B cell (primary cell): Measurements from ENCODE around the gene CTRB1. TPM values are rescaled to one million over a fixed set of nuclear protein-coding genes. Genes with fewer than 3 reads are reported as not detected.

ENCODE experiments used
- ATAC-seq: fragments of 200-7000 bp; cut with Tn5 transposase; one replicate; pipeline ENCODE4 v1.10.0; 2021; ENCODE audit warnings: low read depth, mild to moderate bottlenecking, moderate number of reproducible peaks, moderate library complexity
- CTCF ChIA-PET: fragments of 350-600 bp; sonication (Branson Sonifier 250); formaldehyde crosslinking; loops from one replicate; lab custom pipeline; 2021; ENCODE audit warnings: antibody characterized with exemption, inconsistent platforms; lab: Charles Lee
- POLR2A ChIA-PET: fragments of 350-600 bp; sonication (Branson Sonifier 250); formaldehyde crosslinking; loops from one replicate; lab custom pipeline; 2021; ENCODE audit warnings: antibody characterized with exemption; lab: Charles Lee
- DNase-seq: peaks from one replicate; pipeline ENCODE4 v3.0.0; 2013
- H2AFZ ChIP-seq: 2 replicates; pipeline ENCODE4 v1.6.1; 2012; ENCODE audit warnings: mild to moderate bottlenecking, low read depth, low read length; ENCODE audit not compliant: insufficient read depth, poor library complexity, severe bottlenecking
- H3K27ac ChIP-seq, 2 donors: 1 replicate in 1 of 2; 2 replicates in 1 of 2; pipeline ENCODE4 v1.5.1; 2012 to 2013; ENCODE audit warnings: low read length in 2 of 2, mild to moderate bottlenecking in 2 of 2, moderate library complexity in 1 of 2
- H3K27me3 ChIP-seq, 4 experiments: fragments of 200-600 bp in 1 of 4; sonication (generic) in 1 of 4; replicated peaks in 1 of 4; 1 replicate in 2 of 4; 2 replicates in 2 of 4; pipeline versions ENCODE4 v1.6.1 to v1.7.0; 2013 to 2016; ENCODE audit warnings: low read length in 3 of 4, mild to moderate bottlenecking in 2 of 4, mixed read lengths in 1 of 4, moderate library complexity in 1 of 4; ENCODE audit not compliant: insufficient read depth in 4 of 4, control insufficient read depth in 3 of 4; ENCODE audit errors: control extremely low read depth in 1 of 4
- H3K36me3 ChIP-seq, 2 experiments: replicated peaks in 1 of 2; 1 replicate in 1 of 2; 2 replicates in 1 of 2; pipeline versions ENCODE4 v1.6.1 to v1.7.1; 2013; ENCODE audit warnings: low read length in 1 of 2; ENCODE audit not compliant: insufficient read depth in 2 of 2, control insufficient read depth in 1 of 2; ENCODE audit errors: control extremely low read depth in 1 of 2, extremely low read depth in 1 of 2
- H3K4me1 ChIP-seq, 2 donors: fragments of 200-600 bp in 1 of 2; sonication (generic) in 1 of 2; 1 replicate in 1 of 2; 2 replicates in 1 of 2; pipeline versions ENCODE4 v1.5.1 to v1.6.1; 2013 to 2017; ENCODE audit warnings: low read length in 2 of 2; ENCODE audit not compliant: control insufficient read depth in 2 of 2, insufficient read depth in 2 of 2
- H3K4me2 ChIP-seq: replicated peaks from 2 replicates; pipeline ENCODE3; 2012; ENCODE audit warnings: mild to moderate bottlenecking, low read depth, low read length; ENCODE audit not compliant: poor library complexity, severe bottlenecking
- H3K4me3 ChIP-seq, 5 experiments: fragments of 200-600 bp in 1 of 5; sonication (generic) in 1 of 5; 1 replicate in 3 of 5; 2 replicates in 2 of 5; pipeline versions ENCODE4 v1.5.1 to v1.7.0; 2011 to 2016; ENCODE audit warnings: low read length in 4 of 5, mild to moderate bottlenecking in 4 of 5, low read depth in 2 of 5, control low read depth in 1 of 5, moderate library complexity in 1 of 5; ENCODE audit not compliant: insufficient read depth in 1 of 5; ENCODE audit errors: control extremely low read depth in 1 of 5, extremely low read depth in 1 of 5
- H3K79me2 ChIP-seq: fragments of 200-600 bp; sonication (generic); one replicate; pipeline ENCODE4 v1.6.0; 2016; ENCODE audit warnings: low read length; ENCODE audit not compliant: control insufficient read depth, insufficient read depth
- H3K9ac ChIP-seq: fragments of 200-600 bp; sonication (generic); 2 replicates; pipeline ENCODE4 v1.6.1; 2017; ENCODE audit warnings: mild to moderate bottlenecking, low read length, moderate library complexity
- H3K9me3 ChIP-seq, 3 donors: one replicate each; pipeline versions ENCODE4 v1.6.1 to v1.7.1; 2013; ENCODE audit warnings: low read length in 2 of 3; ENCODE audit not compliant: control insufficient read depth in 2 of 3, insufficient read depth in 1 of 3; ENCODE audit errors: control extremely low read depth in 1 of 3
- H4K20me1 ChIP-seq: 2 replicates; pipeline ENCODE4 v1.6.0; 2012; ENCODE audit warnings: mild to moderate bottlenecking, low read length; ENCODE audit not compliant: insufficient read depth, control insufficient read depth, poor library complexity, severe bottlenecking
- H3K27ac Mint-ChIP-seq: one replicate; pipeline ENCODE4 v1.8.0; 2021; ENCODE audit warnings: mixed read lengths
- H3K27me3 Mint-ChIP-seq: one replicate; pipeline ENCODE4 v1.8.0; 2021; ENCODE audit warnings: mixed read lengths
- H3K4me1 Mint-ChIP-seq: one replicate; pipeline ENCODE4 v1.8.0; 2021; ENCODE audit warnings: mixed read lengths
- H3K4me3 Mint-ChIP-seq: one replicate; pipeline ENCODE4 v1.8.0; 2021; ENCODE audit warnings: mixed read lengths
- H3K9me3 Mint-ChIP-seq: one replicate; pipeline ENCODE4 v1.8.0; 2022; ENCODE audit warnings: mixed read lengths; ENCODE audit not compliant: insufficient read depth
- CTCF ChIP-seq: fragments of 200-600 bp; IDR thresholded peaks from one replicate; pipeline ENCODE4 v1.8.0; 2022; ENCODE audit warnings: antibody characterized with exemption, mild to moderate bottlenecking
- EZH2 ChIP-seq: IDR thresholded peaks from 2 replicates; pipeline ENCODE4 v1.6.1; 2012; ENCODE audit warnings: borderline replicate concordance, low read depth, mild to moderate bottlenecking, moderate library complexity, low read length; ENCODE audit not compliant: insufficient read depth, poor library complexity, severe bottlenecking
- WGBS: methylation state at CpG from one replicate; pipeline ENCODE4 v1.1.5; 2013; ENCODE audit warnings: missing lambda C conversion rate; ENCODE audit not compliant: insufficient coverage; 5-methylcytosine and 5-hydroxymethylcytosine counted together
- intact Hi-C: fragments of 100-400 bp; cut with micrococcal nuclease; formaldehyde crosslinking; loops from one replicate; pipeline ENCODE4 v1.10.0; 2022
- polyA plus RNA-seq: library from polyadenylated mRNA; depleted of rRNA; stranded (reverse); fragments of >200 nt; gene quantifications from 2 replicates; pipeline ENCODE4 v1.2.3, GENCODE V29; 2012
- total RNA-seq, 2 donors: library from RNA; stranded (reverse); fragments of 120-200 nt in 1 of 2; gene quantifications; 1 replicate in 1 of 2; 2 replicates in 1 of 2; pipeline versions ENCODE4 v1.2.3 to v1.2.4, GENCODE V29; 2013 to 2022

CTRB1 gene
- total and polyA plus RNA-seq, 2 donors (not counting 1 experiment from before 2014, with no cell fraction given), result not detected

- Mint-ChIP-seq H3K9me3 (no peaks in the 10 kb centered on the region), H3K27ac (no peak overlapping the region), H3K4me3 (no peak overlapping the region), H3K4me1 (no peaks in the 10 kb centered on the region), H3K27me3 (peaks cover 41% of the 10 kb centered on the region)
- no peaks in the 10 kb centered on the region for H4K20me1 ChIP-seq
- no peaks in the 10 kb centered on the region for H3K79me2 ChIP-seq
- 100% methylated on average over 3 of the region's 4 CpGs for WGBS
- peaks cover 0 to 2% of the 10 kb centered on the region in 2 donors for H3K4me1 ChIP-seq
- TF ChIP-seq CTCF, result no peak
- no peak overlapping the region for H3K4me3 ChIP-seq
- peaks cover 0 to 32% (median 5%) of the 10 kb centered on the region in 4 experiments for H3K27me3 ChIP-seq
- POLR2A ChIA-PET, result interaction anchor here (0.6 kb wide), 1 partner anchor 292 kb away, joined by 3 read pairs; no protein-coding TSS in a partner anchor
- CTCF ChIA-PET, result no interaction called here
- no peak overlapping the region for H3K27ac ChIP-seq
- H3K4me2 ChIP-seq, result no peak overlapping the region
- H3K36me3 ChIP-seq, result no peaks in the 10 kb centered on the region
- no peak for ATAC-seq
- no peak overlapping the region for H3K9ac ChIP-seq
- no peak overlapping the region for H2AFZ ChIP-seq
- no peak for DNase-seq
- intact Hi-C loops, result no loop called here
- H3K9me3 ChIP-seq, result peaks cover 0 to 4% (median 0%) of the 10 kb centered on the region in 3 donors
Observed at GRCh38 chr16:75193265-75193650, 25.5 kb upstream of the CTRB1 start.

DNA sequence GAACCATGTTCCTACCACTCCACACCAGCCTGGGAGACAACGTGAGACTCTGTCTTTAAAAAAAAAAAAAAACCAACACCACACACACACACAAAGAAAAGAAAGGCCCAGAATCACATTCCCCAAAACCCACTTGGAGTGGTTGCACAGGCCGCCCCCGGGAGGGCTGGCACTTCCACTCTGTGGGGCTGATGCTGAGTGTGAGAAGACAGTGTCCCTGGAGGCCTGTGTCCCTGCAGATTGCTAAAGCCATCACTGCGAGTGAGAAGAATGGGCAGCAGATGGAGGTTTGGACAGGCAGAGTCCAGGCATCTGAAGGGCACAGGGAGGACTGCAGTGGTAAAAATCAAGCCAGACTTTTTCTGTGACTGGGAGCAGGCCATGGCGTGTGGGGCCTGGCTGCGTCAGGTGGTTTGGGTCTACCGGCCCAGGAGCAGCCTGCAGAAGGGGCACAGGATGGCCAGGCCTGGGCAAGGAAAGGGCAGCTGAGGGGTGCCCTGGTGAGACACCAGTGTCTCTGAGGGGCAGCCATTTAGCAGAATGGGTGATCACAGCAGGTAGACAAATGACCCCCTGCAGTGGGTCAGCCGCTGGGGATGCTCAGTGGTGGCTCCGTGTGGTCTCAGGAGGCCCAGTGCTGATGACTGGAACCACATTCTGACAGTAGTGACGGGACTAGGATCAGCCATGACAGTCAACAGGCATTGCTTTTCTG, 24.9 kb upstream of the CTRB1 start:
- ATAC-seq (no peak), DNase-seq (no peak)
- Mint-ChIP-seq H3K4me1 (no peaks in the 10 kb centered on the region), H3K4me3 (no peak overlapping the region), H3K27me3 (peaks cover 39% of the 10 kb centered on the region), H3K9me3 (no peaks in the 10 kb centered on the region), H3K27ac (no peak overlapping the region)
- H3K4me3 ChIP-seq, result no peak overlapping the region
- peaks cover 0 to 2% of the 10 kb centered on the region in 2 donors for H3K4me1 ChIP-seq
- intact Hi-C loops, result no loop called here
- no peaks in the 10 kb centered on the region for H3K79me2 ChIP-seq
- no peak overlapping the region for H3K27ac ChIP-seq
- no peak overlapping the region for H3K9ac ChIP-seq
- H4K20me1 ChIP-seq, result no peaks in the 10 kb centered on the region
- no peak for TF ChIP-seq CTCF
- no peak for TF ChIP-seq EZH2
- ChIA-PET CTCF (no interaction called here), POLR2A (interaction anchor here (0.6 kb wide), 1 partner anchor 293 kb away, joined by 3 read pairs; no protein-coding TSS in a partner anchor)
- no peaks in the 10 kb centered on the region for H3K36me3 ChIP-seq
- 94% methylated on average over 9 of the region's 10 CpGs for WGBS
- peaks cover 0 to 36% (median 7%) of the 10 kb centered on the region in 4 experiments for H3K27me3 ChIP-seq
- H3K4me2 ChIP-seq, result no peak overlapping the region
- H2AFZ ChIP-seq, result no peak overlapping the region
- peaks cover 0 to 2% (median 0%) of the 10 kb centered on the region in 3 donors for H3K9me3 ChIP-seq
